CD4-positive, alpha-beta memory T cell (primary cell): ENCODE results near the gene NUMB. TPM values are rescaled to one million over a fixed set of nuclear protein-coding genes. Genes with fewer than 3 reads are reported as not detected.

Experiments
- CTCF ChIA-PET: fragments of 350-600 bp; sonication (Branson Sonifier 250); formaldehyde crosslinking; loops from one replicate; lab custom pipeline; 2021; ENCODE audit warnings: inconsistent platforms; ENCODE audit not compliant: partially characterized antibody; lab: Charles Lee
- POLR2A ChIA-PET: fragments of 350-600 bp; sonication (Branson Sonifier 250); formaldehyde crosslinking; loops from one replicate; lab custom pipeline; 2021; ENCODE audit not compliant: partially characterized antibody; lab: Charles Lee
- DNase-seq, 5 donors: peaks; one replicate each; pipeline versions ENCODE4 v3.0.0 to v3.0.0-alpha.2; 2020 to 2022; ENCODE audit warnings: mixed read lengths in 1 of 5
- H3K27ac ChIP-seq: one replicate; pipeline ENCODE4 v1.7.0; 2013; ENCODE audit warnings: low read depth, low read length
- H3K27me3 ChIP-seq: 2 replicates; pipeline ENCODE4 v1.7.0; 2013; ENCODE audit warnings: mild to moderate bottlenecking, low read length, moderate library complexity; ENCODE audit not compliant: insufficient read depth
- H3K36me3 ChIP-seq: 2 replicates; pipeline ENCODE4 v1.7.0; 2013; ENCODE audit warnings: mild to moderate bottlenecking, low read length, moderate library complexity; ENCODE audit not compliant: insufficient read depth
- H3K4me1 ChIP-seq: 2 replicates; pipeline ENCODE4 v1.7.0; 2013; ENCODE audit warnings: mild to moderate bottlenecking, low read length, moderate library complexity; ENCODE audit not compliant: insufficient read depth
- H3K4me3 ChIP-seq, 2 donors: one replicate each; pipeline ENCODE4 v1.7.0; 2013; ENCODE audit warnings: low read length in 2 of 2, mild to moderate bottlenecking in 1 of 2
- H3K9me3 ChIP-seq, 2 donors: one replicate each; pipeline ENCODE4 v1.7.0; 2013; ENCODE audit warnings: low read length in 2 of 2, control low read depth in 1 of 2; ENCODE audit not compliant: control insufficient read depth in 1 of 2
- H3K27ac Mint-ChIP-seq, 7 donors: one replicate each; pipeline ENCODE4 v1.8.0; 2020 to 2021; ENCODE audit warnings: mixed read lengths in 7 of 7, mild to moderate bottlenecking in 6 of 7, inconsistent platforms in 3 of 7, moderate library complexity in 3 of 7
- H3K27me3 Mint-ChIP-seq, 2 donors: one replicate each; pipeline ENCODE4 v1.8.0; 2020 to 2021; ENCODE audit warnings: mixed read lengths in 2 of 2
- H3K36me3 Mint-ChIP-seq, 2 donors: one replicate each; pipeline ENCODE4 v1.8.0; 2020 to 2021; ENCODE audit warnings: mixed read lengths in 2 of 2, inconsistent platforms in 1 of 2, mild to moderate bottlenecking in 1 of 2
- H3K4me1 Mint-ChIP-seq, 4 donors: one replicate each; pipeline ENCODE4 v1.8.0; 2020 to 2021; ENCODE audit warnings: mixed read lengths in 4 of 4, mild to moderate bottlenecking in 1 of 4
- H3K4me3 Mint-ChIP-seq, 8 donors: one replicate each; pipeline ENCODE4 v1.8.0; 2020 to 2021; ENCODE audit warnings: mixed read lengths in 8 of 8, mild to moderate bottlenecking in 7 of 8, moderate library complexity in 6 of 8, inconsistent platforms in 3 of 8
- H3K9me3 Mint-ChIP-seq, 8 donors: one replicate each; pipeline ENCODE4 v1.8.0; 2020 to 2021; ENCODE audit warnings: mixed read lengths in 8 of 8, mild to moderate bottlenecking in 5 of 8, inconsistent platforms in 3 of 8, moderate library complexity in 1 of 8
- intact Hi-C: fragments of 100-400 bp; cut with micrococcal nuclease; formaldehyde crosslinking; loops from one replicate; pipeline ENCODE4 v1.15.1; 2023
- polyA plus RNA-seq, 2 donors: library from polyadenylated mRNA; unstranded; fragments of 300-500 nt; fragmentation: Illumina TruSeq; gene quantifications; one replicate each; pipeline ENCODE4 v1.2.3, GENCODE V29; 2021
- total RNA-seq, 2 experiments: library from RNA; stranded (reverse); gene quantifications; one replicate each; pipeline ENCODE4 v1.2.3, GENCODE V29; 2021

The NUMB gene
- total and polyA plus RNA-seq, 4 experiments from 2014 or later = 31.1 to 47.3 (median 45.7) TPM

- intact Hi-C loops = no loop called here
- ChIA-PET POLR2A (no interaction called here), CTCF (no interaction called here)
- H3K36me3 ChIP-seq = no peaks in the 10 kb centered on the region
- Mint-ChIP-seq H3K4me1 (peaks cover 0 to 2% (median 0%) of the 10 kb centered on the region in 4 donors), H3K4me3 (no peak overlapping the region), H3K27ac (peak overlapping the region in 1 of 7 donors; percentile 10), H3K36me3 (peaks cover 30 to 36% of the 10 kb centered on the region in 2 donors), H3K27me3 (peaks cover 2% of the 10 kb centered on the region in 2 donors), H3K9me3 (peaks cover 0 to 2% (median 0%) of the 10 kb centered on the region in 8 donors)
- peaks cover 3% of the 10 kb centered on the region for H3K27me3 ChIP-seq
- H3K9me3 ChIP-seq = no peaks in the 10 kb centered on the region
- no peak overlapping the region for H3K4me3 ChIP-seq
- DNase-seq = no peak
- no peaks in the 10 kb centered on the region for H3K4me1 ChIP-seq
- no peak overlapping the region for H3K27ac ChIP-seq
These were observed 230.2 kb downstream of the NUMB start for GRCh38 chr14:73227812-73228781.

- Mint-ChIP-seq H3K4me3 (no peak overlapping the region), H3K4me1 (peaks cover 0 to 7% (median 2%) of the 10 kb centered on the region in 4 donors), H3K27ac (no peak overlapping the region), H3K9me3 (peaks cover 0 to 2% (median 0%) of the 10 kb centered on the region in 8 donors), H3K27me3 (no peaks in the 10 kb centered on the region), H3K36me3 (peaks cover 53 to 60% of the 10 kb centered on the region in 2 donors)
- Histone ChIP-seq H3K27me3 (no peaks in the 10 kb centered on the region), H3K4me3 (no peak overlapping the region), H3K36me3 (no peaks in the 10 kb centered on the region), H3K27ac (no peak overlapping the region), H3K4me1 (no peaks in the 10 kb centered on the region), H3K9me3 (no peaks in the 10 kb centered on the region)
- intact Hi-C loops = no loop called here
- POLR2A ChIA-PET = no interaction called here
- no peak for DNase-seq
- CTCF ChIA-PET = no interaction called here
These were observed 232.8 kb downstream of the NUMB start for GRCh38 chr14:73225496-73225895.

Other genes with a start within 250 kb of the NUMB start
- gene PAPLN, start 221.0 kb downstream of the NUMB start, total RNA-seq = under 1 TPM; 0.11 to 0.17 TPM
- under 1 TPM; 0.32 to 0.50 TPM for gene PAPLN, start 221.0 kb downstream of the NUMB start, polyA plus RNA-seq
- 10 to 100 TPM; 34.8 to 37.0 TPM for gene RIOX1, start 32.4 kb upstream of the NUMB start, total RNA-seq
- 10 to 100 TPM; 19.9 to 39.2 TPM for gene RIOX1, start 32.4 kb upstream of the NUMB start, polyA plus RNA-seq
- gene ACOT1, start 78.6 kb upstream of the NUMB start, total RNA-seq = 1 to 10 TPM; 2.1 to 2.7 TPM
- 1 to 10 TPM; 3.6 to 7.1 TPM for gene ACOT1, start 78.6 kb upstream of the NUMB start, polyA plus RNA-seq
- under 1 TPM in 1 of 2 experiments, not detected in 1; 0.09 TPM for gene HEATR4, start 100.4 kb upstream of the NUMB start, total RNA-seq
- gene HEATR4, start 100.4 kb upstream of the NUMB start, polyA plus RNA-seq = under 1 TPM in 1 of 2 donors, not detected in 1; 0.64 TPM
- 1 to 10 TPM; 9.4 to 9.9 TPM for gene ACOT2, start 110.7 kb upstream of the NUMB start, total RNA-seq
- gene ACOT2, start 110.7 kb upstream of the NUMB start, polyA plus RNA-seq = 10 to 100 TPM; 24.9 to 36.4 TPM
- 1 to 10 TPM; 1.2 to 1.5 TPM for gene ACOT4, start 133.3 kb upstream of the NUMB start, total RNA-seq
- 1 to 10 TPM; 5.1 to 8.1 TPM for gene ACOT4, start 133.3 kb upstream of the NUMB start, polyA plus RNA-seq
- not detected for gene ACOT6, start 154.0 kb upstream of the NUMB start, total RNA-seq
- gene ACOT6, start 154.0 kb upstream of the NUMB start, polyA plus RNA-seq = not detected
- 1 to 10 TPM; 5.4 to 7.8 TPM for gene DNAL1, start 186.4 kb upstream of the NUMB start, total RNA-seq
- gene DNAL1, start 186.4 kb upstream of the NUMB start, polyA plus RNA-seq = 1 to 10 TPM; 8.4 to 8.6 TPM